Measurements from ENCODE around the gene RALGAPA2. TPM values are rescaled to one million over a fixed set of nuclear protein-coding genes. Genes with fewer than 3 reads are reported as not detected.

RALGAPA2 gene
- polyA plus RNA-seq, 2 of the 4 experiments (the other 2 are of a cell fraction), result 4.0 to 4.7 TPM

DNA sequence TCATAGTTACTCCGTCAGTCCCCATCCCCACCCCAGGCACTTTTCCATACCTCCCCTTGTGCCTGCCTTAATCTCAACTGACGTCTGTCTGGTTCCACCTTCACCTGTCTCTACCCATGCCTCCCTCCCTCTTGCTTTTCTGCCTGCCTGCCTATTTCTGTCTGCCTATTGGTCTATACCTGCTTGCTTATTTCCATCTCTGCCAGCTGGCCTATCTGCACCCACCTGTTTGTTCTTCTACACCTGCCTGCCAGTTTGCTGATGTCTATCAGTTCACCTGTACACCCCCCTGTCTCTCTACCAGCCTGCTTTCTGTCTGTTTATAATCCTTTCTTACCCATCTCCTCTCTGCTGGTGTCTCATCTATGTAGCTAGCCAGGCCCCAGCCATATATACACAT, 87.5 kb downstream of the RALGAPA2 start:
- Histone ChIP-seq H3K4me3 (no peak overlapping the region), H3K9me3 (no peaks in the 10 kb centered on the region)
- 79% methylated on average over 2 of the region's 2 CpGs for WGBS (ENCODE audit: missing lambda C conversion rate)

DNA sequence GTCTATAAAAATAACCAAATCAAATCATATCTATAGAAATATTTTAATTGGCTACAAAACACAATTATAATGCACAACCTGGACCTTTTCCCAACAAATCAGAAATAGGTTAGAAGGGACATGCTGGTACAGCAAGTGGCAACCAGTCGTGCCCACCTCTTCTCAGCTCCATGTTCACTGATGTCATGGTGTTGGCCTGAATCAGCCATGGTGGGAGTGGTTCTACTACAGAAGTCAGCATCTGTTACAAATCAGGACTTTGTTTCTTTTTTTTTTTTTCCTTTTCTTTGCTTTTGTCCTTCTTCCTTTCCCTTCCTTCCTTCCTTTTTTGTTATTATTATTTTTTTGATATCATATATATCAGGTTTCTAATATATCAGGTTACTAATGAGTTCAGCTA, 91.2 kb downstream of the RALGAPA2 start:
- CTCF ChIA-PET, result interaction anchor here (0.7 to 1.9 kb wide), 2 partner anchors 537 to 1136 kb away, joined by 3 to 6 read pairs; no protein-coding TSS in a partner anchor

More for the DNA sequence above, 87.5 kb downstream of the RALGAPA2 start:
- Histone ChIP-seq H3K27ac (no peak overlapping the region), H3K4me2 (no peak overlapping the region), H3K4me1 (no peaks in the 10 kb centered on the region)
- ATAC-seq (no peak), DNase-seq (ENCODE audit: low read depth in 1 of 2, low spot score in 1 of 2) (no peak), FAIRE-seq (no peak)
- ChIA-PET CTCF (interaction anchor here (0.6 kb wide), 1 partner anchor 1281 kb away, joined by 3 read pairs; no protein-coding TSS in a partner anchor), POLR2A (no interaction called here)
- TF ChIP-seq CBX2 (IDR thresholded peaks at IDR 0.05; ENCODE audit: borderline replicate concordance, low read depth) (no peak), CBX8 (IDR thresholded peaks at IDR 0.05) (no peak), ESRRA (IDR thresholded peaks at IDR 0.05; ENCODE audit: borderline replicate concordance, low read length) (no peak), EP300 (IDR thresholded peaks at IDR 0.05) (no peak), BHLHE40 (IDR thresholded peaks at IDR 0.05; ENCODE audit: low read depth, low read length) (no peak), CHD2 (IDR thresholded peaks at IDR 0.05; ENCODE audit: low read length, partially characterized antibody) (no peak), ZNF302 (CRISPR knock-in tag; IDR thresholded peaks at IDR 0.05) (no peak), USF2 (IDR thresholded peaks at IDR 0.05) (no peak), HOXB5 (CRISPR knock-in tag; IDR thresholded peaks at IDR 0.05) (no peak), E2F6 (IDR thresholded peaks at IDR 0.05; ENCODE audit: borderline replicate concordance, low read depth) (no peak), NFE2L2 (conservative IDR thresholded peaks at IDR 0.05; ENCODE audit: low read length) (no peak), POLR2A (IDR thresholded peaks at IDR 0.05; ENCODE audit: low read length) (no peak), MYC (IDR thresholded peaks at IDR 0.05; ENCODE audit: borderline replicate concordance, low read length) (no peak), MAZ (IDR thresholded peaks at IDR 0.05; ENCODE audit: borderline replicate concordance, low read depth, low read length) (no peak)
- TF ChIP-seq, protein P1, sequence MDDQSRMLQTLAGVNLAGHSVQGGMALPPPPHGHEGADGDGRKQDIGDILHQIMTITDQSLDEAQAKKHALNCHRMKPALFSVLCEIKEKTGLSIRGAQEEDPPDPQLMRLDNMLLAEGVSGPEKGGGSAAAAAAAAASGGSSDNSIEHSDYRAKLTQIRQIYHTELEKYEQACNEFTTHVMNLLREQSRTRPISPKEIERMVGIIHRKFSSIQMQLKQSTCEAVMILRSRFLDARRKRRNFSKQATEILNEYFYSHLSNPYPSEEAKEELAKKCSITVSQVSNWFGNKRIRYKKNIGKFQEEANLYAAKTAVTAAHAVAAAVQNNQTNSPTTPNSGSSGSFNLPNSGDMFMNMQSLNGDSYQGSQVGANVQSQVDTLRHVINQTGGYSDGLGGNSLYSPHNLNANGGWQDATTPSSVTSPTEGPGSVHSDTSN (IDR thresholded peaks at IDR 0.05), result no peak

More for the DNA sequence above, 91.2 kb downstream of the RALGAPA2 start:
- no peak overlapping the region for H3K27ac ChIP-seq
- ATAC-seq, result no peak
- WGBS (ENCODE audit: missing lambda C conversion rate), result 41% methylated on average over 1 of the region's 1 CpG
- no peak overlapping the region for H3K4me2 ChIP-seq
- no peak for DNase-seq (ENCODE audit: low read depth in 1 of 2, low spot score in 1 of 2)
- H3K4me3 ChIP-seq, result no peak overlapping the region
- TF ChIP-seq EHMT2 (IDR thresholded peaks at IDR 0.05; ENCODE audit: low read depth) (no peak), FOXS1 (CRISPR knock-in tag; IDR thresholded peaks at IDR 0.05) (no peak), ZNF302 (CRISPR knock-in tag; IDR thresholded peaks at IDR 0.05) (no peak), SREBF2 (IDR thresholded peaks at IDR 0.05) (no peak), FOSL2 (IDR thresholded peaks at IDR 0.05) (no peak), FOSL2 (CRISPR knock-in tag; IDR thresholded peaks at IDR 0.05) (no peak), EHF (CRISPR knock-in tag; IDR thresholded peaks at IDR 0.05) (no peak), HEYL (CRISPR knock-in tag; IDR thresholded peaks at IDR 0.05) (no peak), TP53 (CRISPR knock-in tag; IDR thresholded peaks at IDR 0.05) (no peak), KDM1A (IDR thresholded peaks at IDR 0.05; ENCODE audit: low read depth) (no peak), HOXB5 (CRISPR knock-in tag; IDR thresholded peaks at IDR 0.05) (no peak), PHF8 (IDR thresholded peaks at IDR 0.05; ENCODE audit: borderline replicate concordance, low read depth) (no peak), JUNB (IDR thresholded peaks at IDR 0.05) (no peak), CBX2 (IDR thresholded peaks at IDR 0.05; ENCODE audit: borderline replicate concordance, low read depth) (no peak)
- TF ChIP-seq, protein P2, sequence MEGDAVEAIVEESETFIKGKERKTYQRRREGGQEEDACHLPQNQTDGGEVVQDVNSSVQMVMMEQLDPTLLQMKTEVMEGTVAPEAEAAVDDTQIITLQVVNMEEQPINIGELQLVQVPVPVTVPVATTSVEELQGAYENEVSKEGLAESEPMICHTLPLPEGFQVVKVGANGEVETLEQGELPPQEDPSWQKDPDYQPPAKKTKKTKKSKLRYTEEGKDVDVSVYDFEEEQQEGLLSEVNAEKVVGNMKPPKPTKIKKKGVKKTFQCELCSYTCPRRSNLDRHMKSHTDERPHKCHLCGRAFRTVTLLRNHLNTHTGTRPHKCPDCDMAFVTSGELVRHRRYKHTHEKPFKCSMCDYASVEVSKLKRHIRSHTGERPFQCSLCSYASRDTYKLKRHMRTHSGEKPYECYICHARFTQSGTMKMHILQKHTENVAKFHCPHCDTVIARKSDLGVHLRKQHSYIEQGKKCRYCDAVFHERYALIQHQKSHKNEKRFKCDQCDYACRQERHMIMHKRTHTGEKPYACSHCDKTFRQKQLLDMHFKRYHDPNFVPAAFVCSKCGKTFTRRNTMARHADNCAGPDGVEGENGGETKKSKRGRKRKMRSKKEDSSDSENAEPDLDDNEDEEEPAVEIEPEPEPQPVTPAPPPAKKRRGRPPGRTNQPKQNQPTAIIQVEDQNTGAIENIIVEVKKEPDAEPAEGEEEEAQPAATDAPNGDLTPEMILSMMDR (IDR thresholded peaks at IDR 0.05), result no peak
- FAIRE-seq, result no peak
- H3K4me1 ChIP-seq, result no peaks in the 10 kb centered on the region
- H3K9me3 ChIP-seq, result no peaks in the 10 kb centered on the region
- POLR2A ChIA-PET, result no interaction called here
